Activated T-cell treated with anti-CD3 and anti-CD28 coated beads, Interleukin-2, amount 50 U/mL, for 72 hours (primary cell): ENCODE measurements around the gene TUBB. TPM values are rescaled to one million over a fixed set of nuclear protein-coding genes. Genes with fewer than 3 reads are reported as not detected.
"Not testable (repeated sequence)": the region's sequence is repeated elsewhere in the genome, so short reads cannot be mapped to it uniquely, and the experiment has no call there.

Experiments used
- ATAC-seq, 2 donors: fragments of 150-1000 bp; cut with Tn5 transposase; replicated peaks in 1 of 2; 2 replicates each; pipeline ENCODE4 v1.10.0; 2021; ENCODE audit warnings: moderate library complexity in 2 of 2, mild to moderate bottlenecking in 1 of 2
- DNase-seq, 2 donors: peaks; one replicate each; pipeline ENCODE4 v3.0.0; 2021 to 2022; ENCODE audit warnings: mixed read lengths in 1 of 2
- H3K27ac Mint-ChIP-seq: one replicate; pipeline ENCODE4 v1.8.0; 2022; ENCODE audit warnings: mild to moderate bottlenecking, moderate library complexity, mixed read lengths
- H3K27me3 Mint-ChIP-seq: one replicate; pipeline ENCODE4 v1.8.0; 2022; ENCODE audit warnings: low read depth, mixed read lengths
- H3K36me3 Mint-ChIP-seq, 2 donors: one replicate each; pipeline ENCODE4 v1.8.0; 2022; ENCODE audit warnings: mixed read lengths in 2 of 2, mild to moderate bottlenecking in 1 of 2; ENCODE audit not compliant: insufficient read depth in 2 of 2
- H3K4me1 Mint-ChIP-seq: one replicate; pipeline ENCODE4 v1.8.0; 2022; ENCODE audit warnings: low read depth, mixed read lengths
- H3K4me3 Mint-ChIP-seq, 2 donors: one replicate each; pipeline ENCODE4 v1.8.0; 2022; ENCODE audit warnings: mild to moderate bottlenecking in 2 of 2, mixed read lengths in 2 of 2, moderate library complexity in 2 of 2
- H3K9me3 Mint-ChIP-seq, 2 donors: one replicate each; pipeline ENCODE4 v1.8.0; 2022; ENCODE audit warnings: mixed read lengths in 2 of 2
- total RNA-seq, 2 donors: library from RNA; stranded (reverse); gene quantifications; one replicate each; pipeline ENCODE4 v1.2.3, GENCODE V29; 2022

Gene TUBB
- total RNA-seq, 2 donors from 2014 or later, result 668 to 724 TPM

DNA sequence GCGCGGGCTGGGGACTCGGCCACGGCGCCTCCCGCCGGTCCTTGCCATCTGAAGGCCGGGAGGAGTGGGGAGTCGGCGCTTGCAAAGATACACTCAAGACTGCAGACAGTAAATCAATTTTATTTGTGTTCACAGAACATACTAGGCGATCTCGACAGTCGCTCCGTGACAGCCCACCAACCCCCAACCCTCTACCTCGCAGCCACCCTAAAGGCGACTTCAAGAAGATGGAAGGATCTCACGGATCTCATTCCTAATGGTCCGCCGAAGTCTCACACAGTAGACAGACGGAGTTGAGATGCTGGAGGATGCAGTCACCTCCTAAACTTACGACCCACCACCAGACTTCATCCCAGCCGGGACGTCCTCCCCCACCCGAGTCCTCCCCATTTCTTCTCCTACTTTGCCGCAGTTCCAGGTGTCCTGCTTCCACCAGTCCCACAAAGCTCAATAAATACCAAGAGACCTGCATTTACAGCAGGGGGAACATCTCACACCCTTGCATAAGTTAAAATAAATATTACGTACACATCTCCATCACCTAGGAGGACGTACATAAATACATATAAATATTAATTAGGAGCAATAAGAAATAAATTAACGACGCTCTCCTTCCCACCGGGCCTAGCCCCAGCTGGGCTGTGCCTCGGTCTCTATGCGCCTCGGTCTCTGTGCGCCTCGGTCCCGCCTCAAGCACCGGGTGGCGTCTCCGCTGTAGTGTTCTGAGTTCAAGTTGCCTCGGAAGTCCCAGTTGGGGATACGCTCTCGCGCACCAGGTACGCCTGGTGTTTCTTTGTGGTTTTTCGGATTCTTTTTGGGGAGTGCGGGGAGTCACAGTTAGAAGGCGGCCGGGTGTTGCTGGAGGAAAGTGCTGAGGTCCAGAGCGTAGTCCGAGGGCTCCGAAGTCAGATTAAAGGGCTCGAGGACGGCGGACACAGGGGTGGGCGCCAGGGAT lies 23.2 kb downstream of the TUBB start:
- no peaks in the 10 kb centered on the region for H3K9me3 Mint-ChIP-seq
- H3K27me3 Mint-ChIP-seq, result no peaks in the 10 kb centered on the region
- H3K4me1 Mint-ChIP-seq, result peaks cover 80% of the 10 kb centered on the region
- DNase-seq, result peak; percentile 44 to 62
- peak overlapping the region; percentile 97 to 98 for H3K4me3 Mint-ChIP-seq
- peak; percentile 5 to 6 for ATAC-seq
- peaks cover 32 to 49% of the 10 kb centered on the region in 2 donors for H3K36me3 Mint-ChIP-seq
- peak overlapping the region; percentile 98 for H3K27ac Mint-ChIP-seq

- no peaks in the 10 kb centered on the region for H3K27me3 Mint-ChIP-seq
- no peaks in the 10 kb centered on the region for H3K9me3 Mint-ChIP-seq
- H3K36me3 Mint-ChIP-seq, result peaks cover 28 to 41% of the 10 kb centered on the region in 2 donors
- H3K4me1 Mint-ChIP-seq, result peaks cover 79% of the 10 kb centered on the region
- peak; percentile 54 to 56 for ATAC-seq
- H3K4me3 Mint-ChIP-seq, result peak within 1 kb of the TSS; percentile 97 to 98
- DNase-seq, result peak; percentile 88
- peak within 1 kb of the TSS; percentile 98 for H3K27ac Mint-ChIP-seq
Observed at GRCh38 chr6:30744054-30744805, 24.1 kb downstream of the TUBB start, which contains the start of gene IER3. Gene IER3 (minus strand): TSS chr6:30744547. CDS start chr6:30744518, 29 bp downstream.

DNA sequence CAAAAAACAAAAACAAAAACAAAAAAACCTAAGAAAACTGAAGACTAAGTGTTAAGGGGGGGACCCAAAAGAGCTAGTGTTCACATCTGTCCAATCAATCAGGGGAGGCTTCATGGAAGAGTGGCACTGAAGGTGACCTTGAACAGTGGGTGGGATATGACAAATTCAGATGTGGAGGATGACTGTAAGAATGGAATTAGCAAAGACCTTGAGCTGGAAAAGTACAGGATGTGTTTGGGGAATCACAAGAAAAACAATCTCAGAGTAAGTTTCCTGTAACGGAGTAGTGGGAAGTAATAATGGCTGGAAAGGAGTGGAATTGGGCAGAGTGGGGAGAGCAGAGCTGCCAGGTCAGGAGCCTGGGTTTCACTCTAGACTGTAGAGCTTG lies 27.1 kb downstream of the TUBB start:
- no peaks in the 10 kb centered on the region for H3K27me3 Mint-ChIP-seq
- no peak overlapping the region for H3K4me3 Mint-ChIP-seq
- H3K36me3 Mint-ChIP-seq, result peaks cover 8 to 12% of the 10 kb centered on the region in 2 donors
- H3K27ac Mint-ChIP-seq, result no peak overlapping the region
- peaks cover 62% of the 10 kb centered on the region for H3K4me1 Mint-ChIP-seq
- ATAC-seq, result no peak
- DNase-seq, result no peak
- no peaks in the 10 kb centered on the region for H3K9me3 Mint-ChIP-seq

DNA sequence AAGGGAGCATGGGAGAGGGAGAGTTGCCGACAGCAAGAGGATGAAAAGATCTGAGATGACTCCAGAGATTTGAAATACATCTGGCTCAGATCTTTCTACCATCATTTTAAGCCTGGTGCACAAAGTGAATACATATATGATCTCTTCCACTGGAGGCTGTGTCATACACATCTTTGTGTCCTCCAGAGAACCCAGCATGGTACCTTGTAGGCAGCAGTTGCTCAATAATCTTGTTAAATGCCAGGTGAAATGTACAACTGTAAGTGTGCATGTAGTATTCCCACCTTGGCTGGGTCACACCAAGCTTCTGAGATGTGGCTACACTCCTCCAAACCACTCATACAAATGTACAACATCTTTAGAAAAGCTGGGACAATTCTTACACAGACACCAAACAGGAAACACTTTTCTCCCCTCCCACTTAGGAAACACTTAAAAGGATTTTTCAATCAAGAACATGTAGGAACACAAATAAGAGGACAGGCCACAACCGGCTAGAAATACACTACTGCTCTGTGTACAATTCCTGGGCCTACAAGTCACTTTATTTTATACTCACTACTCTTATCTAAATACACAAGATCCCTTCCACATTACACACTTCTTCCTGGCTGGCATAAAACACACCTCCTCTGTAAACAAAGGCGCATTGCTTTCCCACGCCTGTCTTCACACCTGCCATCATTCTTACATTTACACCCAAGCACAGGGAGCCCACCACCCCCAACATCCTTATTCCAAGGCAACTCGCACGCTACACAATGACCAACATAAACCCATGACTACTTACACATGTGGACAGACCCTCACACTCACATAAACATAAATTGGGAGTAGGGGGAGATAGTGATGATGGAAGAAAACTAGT lies 28.0 kb downstream of the TUBB start:
- Mint-ChIP-seq H3K4me3 (no peak overlapping the region), H3K27me3 (no peaks in the 10 kb centered on the region), H3K27ac (no peak overlapping the region), H3K36me3 (peaks cover 7 to 10% of the 10 kb centered on the region in 2 donors), H3K4me1 (peaks cover 67% of the 10 kb centered on the region), H3K9me3 (no peaks in the 10 kb centered on the region)
- DNase-seq, result no peak
- no peak for ATAC-seq

- Mint-ChIP-seq H3K9me3 (no peaks in the 10 kb centered on the region), H3K4me3 (no peak overlapping the region), H3K27ac (no peak overlapping the region), H3K36me3 (peaks cover 0 to 2% of the 10 kb centered on the region in 2 donors), H3K27me3 (no peaks in the 10 kb centered on the region), H3K4me1 (peaks cover 65% of the 10 kb centered on the region)
- no peak for DNase-seq
- ATAC-seq, result no peak
Observed at GRCh38 chr6:30748851-30749540, 28.8 kb downstream of the TUBB start.

DNA sequence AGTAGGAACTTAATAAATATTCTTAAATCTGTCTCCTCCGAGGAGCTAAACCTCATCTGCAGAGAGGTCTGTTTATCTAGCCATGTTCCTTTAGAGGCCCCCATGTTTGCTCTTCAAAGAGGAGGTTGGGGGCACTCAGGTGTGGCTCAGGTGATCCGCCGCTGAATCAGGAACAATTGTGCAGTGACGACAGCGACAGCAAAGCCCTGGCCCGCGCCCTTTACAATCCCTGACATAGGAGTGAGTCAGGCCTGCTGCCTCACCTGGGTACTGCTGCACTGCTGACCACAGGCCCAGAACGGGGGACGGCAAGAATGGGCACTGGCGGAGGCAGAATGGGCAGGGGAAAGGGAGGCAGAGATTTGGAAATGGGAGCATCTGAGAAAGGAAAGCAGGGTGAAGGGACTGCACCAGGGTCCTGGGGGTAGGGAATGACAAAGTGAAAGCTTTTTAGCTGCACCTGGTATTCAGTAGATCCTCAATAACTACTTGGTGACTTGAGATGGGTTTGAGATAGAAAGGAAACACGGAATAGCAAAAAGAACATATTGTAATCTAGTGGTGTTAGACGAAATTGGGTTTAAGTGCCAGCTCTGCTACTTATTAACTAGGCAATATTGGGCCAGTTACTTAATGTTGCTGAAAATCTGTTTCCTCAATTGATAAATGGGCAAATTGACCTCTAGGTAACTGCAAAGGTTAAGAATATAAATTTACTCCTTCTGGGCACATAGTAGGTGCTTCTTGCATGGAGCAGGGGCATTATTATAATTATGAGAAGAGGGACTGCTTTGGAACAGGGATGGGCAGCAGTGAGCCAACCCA lies 29.6 kb downstream of the TUBB start:
- H3K4me3 Mint-ChIP-seq, result no peak overlapping the region
- no peaks in the 10 kb centered on the region for H3K36me3 Mint-ChIP-seq
- ATAC-seq, result no peak
- DNase-seq, result no peak
- no peaks in the 10 kb centered on the region for H3K9me3 Mint-ChIP-seq
- no peak overlapping the region for H3K27ac Mint-ChIP-seq
- H3K27me3 Mint-ChIP-seq, result no peaks in the 10 kb centered on the region
- peaks cover 65% of the 10 kb centered on the region for H3K4me1 Mint-ChIP-seq

- Mint-ChIP-seq H3K27me3 (no peaks in the 10 kb centered on the region), H3K36me3 (no peaks in the 10 kb centered on the region), H3K27ac (no peak overlapping the region), H3K9me3 (no peaks in the 10 kb centered on the region), H3K4me3 (no peak overlapping the region), H3K4me1 (peaks cover 61% of the 10 kb centered on the region)
- ATAC-seq (no peak), DNase-seq (no peak)
Observed at GRCh38 chr6:30750379-30750668, 30.2 kb downstream of the TUBB start.

DNA sequence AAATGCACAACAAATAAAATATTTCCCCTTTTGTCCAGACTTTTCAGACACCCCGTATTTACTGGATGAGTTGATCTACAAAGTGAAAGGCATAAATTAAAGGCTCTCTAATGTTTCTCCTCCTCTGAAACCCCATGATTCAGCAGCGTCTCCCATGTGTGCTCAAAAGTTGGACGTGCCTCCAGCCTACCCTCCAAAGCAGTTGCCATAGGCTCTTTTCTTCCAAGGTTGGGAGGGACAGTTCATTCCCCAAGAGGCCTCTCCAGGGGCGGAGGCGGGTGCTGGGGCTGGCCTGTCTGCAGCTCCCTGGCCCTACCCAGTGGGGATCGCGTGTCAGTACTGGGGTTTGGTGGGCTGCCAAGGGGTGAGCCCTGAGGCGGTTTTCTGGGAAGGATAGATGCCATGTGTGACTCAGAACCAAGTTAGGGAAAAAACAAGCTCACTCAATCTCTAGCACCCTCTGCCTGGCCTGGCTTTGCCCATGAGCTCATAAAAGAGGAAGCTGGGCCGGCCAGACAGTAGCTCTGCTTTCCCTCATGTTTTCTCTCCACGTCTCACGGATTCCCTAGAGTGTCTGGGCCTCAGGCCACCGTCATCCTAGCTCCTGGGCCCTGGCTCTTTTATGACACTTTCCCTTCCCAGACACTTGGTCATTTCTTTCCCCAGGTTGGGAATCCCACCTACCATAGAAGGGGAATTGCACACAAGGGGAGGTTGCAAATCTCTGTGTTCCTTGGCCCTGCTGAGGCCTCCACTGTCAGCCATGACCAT lies 32.2 kb downstream of the TUBB start:
- H3K27ac Mint-ChIP-seq, result no peak overlapping the region
- no peaks in the 10 kb centered on the region for H3K27me3 Mint-ChIP-seq
- H3K36me3 Mint-ChIP-seq, result peaks cover 0 to 1% of the 10 kb centered on the region in 2 donors
- H3K4me1 Mint-ChIP-seq, result peaks cover 45% of the 10 kb centered on the region
- ATAC-seq (no peak), DNase-seq (no peak)
- no peak overlapping the region for H3K4me3 Mint-ChIP-seq
- H3K9me3 Mint-ChIP-seq, result no peaks in the 10 kb centered on the region

- Mint-ChIP-seq H3K4me3 (no peak overlapping the region), H3K36me3 (peaks cover 0 to 1% of the 10 kb centered on the region in 2 donors), H3K27me3 (no peaks in the 10 kb centered on the region), H3K4me1 (peaks cover 41% of the 10 kb centered on the region), H3K9me3 (no peaks in the 10 kb centered on the region), H3K27ac (no peak overlapping the region)
- DNase-seq (no peak), ATAC-seq (peak in 1 of 2 donors; percentile 32)
Observed at GRCh38 chr6:30754631-30755030, 34.5 kb downstream of the TUBB start.

DNA sequence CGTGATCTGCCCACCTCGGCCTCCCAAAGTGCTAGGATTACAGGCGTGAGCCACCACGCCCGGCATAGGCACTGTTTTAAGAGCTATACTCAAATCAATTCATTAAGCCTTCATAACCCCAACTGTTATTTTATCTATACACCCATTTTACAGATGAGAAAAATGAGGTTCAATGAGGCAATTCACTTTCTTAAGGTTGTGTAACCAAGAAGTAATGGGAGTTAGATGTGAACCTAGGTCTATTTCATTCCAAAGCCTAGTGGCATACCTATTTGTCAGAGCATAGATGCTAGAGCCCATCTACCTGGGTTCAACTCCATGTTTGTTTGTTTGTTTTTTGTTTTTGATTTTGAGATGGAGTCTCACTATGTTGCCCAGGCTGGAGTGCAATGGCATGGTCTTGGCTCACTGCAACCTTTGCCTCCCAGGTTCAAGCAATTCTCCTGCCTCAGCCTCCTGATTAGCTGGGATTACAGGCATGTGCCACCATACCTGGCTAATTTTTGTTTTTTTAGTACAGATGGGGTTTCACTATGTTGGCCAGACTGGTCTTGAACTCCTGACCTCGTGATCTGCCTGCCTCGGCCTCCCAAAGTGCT lies 36.4 kb downstream of the TUBB start:
- not testable (repeated sequence) for ATAC-seq, H3K36me3 Mint-ChIP-seq, H3K27me3 Mint-ChIP-seq, H3K27ac Mint-ChIP-seq, H3K4me3 Mint-ChIP-seq, H3K9me3 Mint-ChIP-seq, DNase-seq
- peaks cover 51% of the 10 kb centered on the region for H3K4me1 Mint-ChIP-seq
